Measurements from ENCODE around the gene MEGF6.

Gene MEGF6

DNA sequence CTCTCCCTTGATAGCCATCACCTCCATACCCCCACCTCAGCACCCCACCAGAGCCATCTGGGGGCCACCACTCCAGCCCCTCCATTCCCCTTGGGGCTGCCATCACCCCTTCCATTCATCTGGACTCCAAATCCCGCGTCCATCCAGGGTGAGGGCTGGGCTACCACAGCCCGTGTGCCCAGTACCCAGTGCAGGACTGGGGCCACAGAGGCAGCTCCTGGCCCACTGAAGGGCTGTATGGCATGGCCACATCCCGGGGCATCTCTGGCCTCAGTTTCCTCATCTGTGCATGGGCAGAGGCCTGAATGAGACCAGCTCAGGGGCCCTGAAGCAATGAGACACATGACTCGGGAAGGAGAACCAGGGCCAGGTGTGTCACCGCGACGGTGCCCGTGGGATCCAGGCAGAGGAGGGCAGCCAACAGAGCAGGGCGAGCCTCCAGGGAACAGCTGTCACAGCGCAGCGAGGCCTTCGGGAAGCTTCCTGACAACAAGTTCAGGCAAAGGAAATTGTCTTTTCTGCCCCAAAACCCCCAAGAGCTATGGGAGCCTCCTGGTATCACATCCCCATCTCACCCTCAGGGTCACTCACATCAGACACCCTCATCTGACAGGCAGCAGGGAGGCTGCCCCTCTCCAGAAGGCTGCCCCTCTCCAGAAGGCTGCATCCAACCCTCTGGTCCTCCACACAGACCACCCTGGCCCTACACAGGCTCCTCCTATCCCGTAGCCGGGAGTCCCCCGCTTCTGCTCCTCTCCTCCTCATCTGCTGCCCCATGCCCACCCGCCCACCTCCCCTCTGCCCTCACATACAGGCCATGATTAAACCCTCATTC lies 76.3 kb downstream of the MEGF6 start:
- no peak for DNase-seq

DNA sequence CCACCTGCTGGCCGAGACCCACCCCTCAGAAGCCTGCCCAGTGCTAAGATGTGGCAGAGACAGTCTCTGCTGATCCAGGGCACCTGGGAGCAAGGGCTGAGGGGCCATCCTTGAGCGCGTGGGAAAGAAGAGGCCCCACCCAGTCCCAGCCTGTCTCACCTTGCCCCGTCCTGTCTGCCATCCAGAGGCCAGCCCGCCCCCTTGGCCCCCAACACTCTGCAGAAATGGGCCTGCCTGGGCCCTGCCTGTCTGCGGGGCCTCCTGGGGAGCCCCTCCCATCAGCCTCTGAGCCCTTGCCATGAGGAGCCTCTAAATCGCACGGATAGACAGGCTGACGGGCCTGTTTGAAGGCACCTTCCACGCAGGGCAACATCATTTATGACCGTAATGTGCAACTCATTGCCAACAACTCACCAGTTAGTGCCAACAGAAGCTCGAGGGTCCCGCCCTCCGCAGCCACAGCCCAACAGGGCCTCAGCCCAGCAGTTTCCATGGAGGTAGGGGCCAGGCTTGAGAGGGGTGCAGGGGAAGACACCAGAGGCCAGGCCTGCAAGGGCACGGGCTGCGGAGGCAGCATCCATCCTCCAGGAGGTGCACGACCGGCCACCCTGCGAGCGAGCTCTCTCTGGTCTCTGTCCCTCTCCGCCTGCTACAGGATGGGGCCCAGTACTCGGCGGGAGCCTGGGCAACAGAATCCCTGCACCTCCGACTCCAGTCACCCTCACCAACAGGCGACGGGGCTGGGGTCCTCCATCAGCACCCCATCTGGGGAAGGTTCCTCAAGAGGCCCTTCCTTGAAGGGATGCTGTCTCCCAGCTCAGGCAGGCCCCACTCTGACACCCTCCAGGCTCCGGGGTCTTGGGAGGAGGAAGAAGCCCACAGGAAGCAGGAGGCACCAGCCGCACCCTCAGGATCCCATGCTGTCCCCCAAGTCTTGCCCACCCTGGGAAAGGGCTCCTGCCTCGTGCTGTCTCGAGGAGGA lies 78.0 kb downstream of the MEGF6 start:
- no peak for DNase-seq

DNA sequence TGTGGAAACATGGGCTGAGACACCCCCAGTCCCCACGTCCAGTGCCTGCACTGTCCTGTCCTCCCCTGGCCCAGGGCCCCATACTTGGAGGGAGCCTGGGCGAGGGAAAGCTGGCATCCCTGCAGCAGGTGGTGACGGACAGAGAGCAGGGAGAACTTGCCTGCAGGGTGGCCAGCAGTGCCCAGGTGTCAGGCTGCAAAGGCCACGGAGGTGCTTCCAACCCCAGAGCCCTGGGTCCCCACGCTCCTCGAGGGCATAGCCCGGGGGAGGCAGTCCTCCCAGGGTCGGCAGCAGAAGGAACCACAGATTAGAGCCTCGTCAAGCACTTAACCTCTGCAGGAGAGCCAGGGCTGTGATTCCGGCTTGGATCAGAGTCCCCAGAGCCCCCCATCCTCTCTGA lies 79.4 kb downstream of the MEGF6 start:
- no peak for DNase-seq

DNA sequence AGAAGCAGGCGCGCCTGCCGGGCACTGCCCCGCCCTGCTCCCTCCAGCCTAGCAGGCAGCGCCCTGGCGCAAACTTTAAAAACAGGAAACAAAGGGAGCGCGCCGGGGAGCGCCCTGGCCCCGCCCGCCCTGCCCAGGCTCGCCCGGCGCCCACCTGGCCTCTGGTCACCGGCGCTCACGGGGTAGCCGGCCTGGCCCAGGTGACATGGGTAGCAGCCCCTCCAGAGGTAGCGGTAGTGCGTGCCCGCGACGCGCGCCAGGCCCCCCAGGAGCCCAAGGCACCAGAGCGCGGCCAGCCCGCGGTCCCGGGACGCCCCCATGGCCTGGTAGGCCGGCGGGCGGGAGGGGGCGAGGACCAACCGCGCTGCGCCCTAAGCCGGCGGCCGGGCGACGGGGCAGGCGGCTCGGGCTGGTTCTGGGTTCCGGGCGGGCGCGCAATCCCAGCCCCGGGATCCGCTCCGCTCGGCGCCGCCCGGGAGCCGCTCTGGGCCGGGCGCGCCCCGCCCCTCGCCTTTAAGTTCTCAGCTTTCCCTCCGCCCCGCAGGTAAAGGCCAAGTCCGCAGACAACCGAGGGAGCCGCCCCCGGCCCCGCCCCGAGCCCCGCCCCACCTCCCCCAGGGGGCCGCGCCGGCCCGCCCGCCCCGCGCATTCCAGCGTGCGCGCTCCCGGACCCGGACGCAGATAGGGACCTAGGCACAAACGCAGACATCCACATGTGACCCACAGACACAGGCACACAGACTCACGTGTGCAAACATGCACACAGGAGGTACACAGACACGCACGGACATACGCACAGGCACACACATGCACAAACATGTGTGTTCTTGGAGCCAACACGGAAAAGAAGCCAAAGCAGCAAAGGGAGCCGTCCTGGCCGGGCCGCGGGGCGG lies 80.1 kb downstream of the MEGF6 start:
- DNase-seq, result peak; percentile 52

DNA sequence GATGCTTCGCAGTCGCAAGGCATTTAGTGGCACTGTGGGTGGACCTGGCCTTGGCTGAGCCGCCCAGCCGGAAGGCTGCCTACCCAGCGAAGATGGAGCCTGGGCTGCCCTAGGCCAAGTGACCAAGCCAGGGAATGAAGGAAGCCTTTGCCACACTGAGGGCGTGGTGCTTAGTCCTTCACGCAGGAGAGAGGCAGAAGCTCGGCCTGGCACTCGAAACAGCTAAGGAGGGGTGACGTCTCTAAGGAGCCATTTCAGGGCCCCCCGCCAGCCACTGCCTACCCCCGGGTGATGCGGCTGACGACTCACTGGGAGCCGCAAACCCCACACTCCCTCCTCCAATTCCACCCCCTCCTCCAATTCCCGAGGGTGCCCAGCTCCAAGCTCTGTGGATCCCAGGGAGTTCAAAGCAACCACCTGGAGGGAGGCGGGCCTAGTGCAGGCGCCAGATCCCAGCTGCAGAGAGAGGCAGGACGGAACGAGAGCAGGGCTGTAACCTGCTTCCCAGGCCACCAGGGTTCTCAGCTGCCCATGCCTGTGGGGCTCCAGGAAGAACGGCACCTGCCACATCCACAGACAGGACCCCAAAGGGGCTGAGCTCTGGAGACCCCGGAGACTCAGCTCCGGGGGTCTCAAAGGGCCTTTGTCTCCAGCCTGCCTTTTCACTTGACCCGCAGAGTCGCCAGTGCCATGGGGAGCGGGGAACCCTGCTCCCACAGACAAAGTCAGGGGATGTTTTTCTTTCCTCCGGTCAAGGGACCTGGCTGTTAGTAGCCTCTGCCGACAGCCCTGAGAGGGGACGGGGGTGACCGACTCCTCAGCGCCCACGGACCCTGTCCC lies 81.0 kb downstream of the MEGF6 start:
- no peak for DNase-seq

DNA sequence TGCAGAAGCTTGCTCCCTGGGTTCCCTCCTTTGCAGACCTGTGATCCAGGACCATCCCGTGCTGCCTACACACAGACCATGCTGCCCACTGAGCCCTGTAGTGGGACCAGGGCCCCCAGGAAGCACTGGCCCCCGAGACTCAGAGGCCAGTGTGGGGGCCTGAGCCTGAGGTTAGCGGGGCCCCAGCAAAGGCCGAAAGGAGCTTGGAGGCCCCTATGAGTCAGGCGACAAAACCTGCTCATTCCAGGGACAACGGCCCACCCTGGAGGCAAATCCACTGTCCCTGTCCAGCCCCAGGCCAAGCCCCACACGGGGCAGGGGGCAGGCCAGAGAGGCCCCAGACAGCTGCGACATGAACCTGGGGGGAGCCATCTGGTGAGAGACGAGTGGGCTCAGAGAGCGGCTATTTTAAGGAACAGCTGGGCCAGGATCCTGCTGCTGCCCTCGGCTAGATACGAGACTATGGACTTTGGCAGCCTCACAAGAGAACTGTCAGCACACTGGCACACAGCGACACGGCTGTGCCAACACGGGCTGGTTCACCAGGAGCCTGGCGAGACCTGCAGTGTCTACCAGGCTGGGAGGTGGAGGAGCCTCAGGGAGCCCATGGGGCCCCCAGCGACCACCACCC lies 82.1 kb downstream of the MEGF6 start:
- DNase-seq, result no peak

DNA sequence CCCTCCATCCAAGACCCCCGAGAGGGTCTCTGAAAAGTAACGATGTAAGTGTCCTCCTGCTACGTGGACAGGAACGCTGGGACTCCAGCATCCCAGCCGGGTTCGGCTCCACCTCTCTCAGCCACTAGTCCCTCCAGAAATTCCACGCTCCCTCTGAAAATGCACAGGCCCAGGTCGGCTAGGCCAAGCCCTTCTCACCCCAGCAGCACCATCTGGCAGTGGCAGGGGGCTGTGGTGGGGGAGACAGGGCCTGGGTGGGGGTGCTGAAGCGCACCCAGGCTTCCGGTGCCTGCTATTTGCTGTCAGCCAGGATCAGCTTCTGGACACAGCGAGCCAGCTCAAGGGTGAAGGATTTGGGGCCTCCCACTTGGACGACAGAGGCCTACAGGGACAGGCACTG lies 83.5 kb downstream of the MEGF6 start:
- no peak for DNase-seq

DNA sequence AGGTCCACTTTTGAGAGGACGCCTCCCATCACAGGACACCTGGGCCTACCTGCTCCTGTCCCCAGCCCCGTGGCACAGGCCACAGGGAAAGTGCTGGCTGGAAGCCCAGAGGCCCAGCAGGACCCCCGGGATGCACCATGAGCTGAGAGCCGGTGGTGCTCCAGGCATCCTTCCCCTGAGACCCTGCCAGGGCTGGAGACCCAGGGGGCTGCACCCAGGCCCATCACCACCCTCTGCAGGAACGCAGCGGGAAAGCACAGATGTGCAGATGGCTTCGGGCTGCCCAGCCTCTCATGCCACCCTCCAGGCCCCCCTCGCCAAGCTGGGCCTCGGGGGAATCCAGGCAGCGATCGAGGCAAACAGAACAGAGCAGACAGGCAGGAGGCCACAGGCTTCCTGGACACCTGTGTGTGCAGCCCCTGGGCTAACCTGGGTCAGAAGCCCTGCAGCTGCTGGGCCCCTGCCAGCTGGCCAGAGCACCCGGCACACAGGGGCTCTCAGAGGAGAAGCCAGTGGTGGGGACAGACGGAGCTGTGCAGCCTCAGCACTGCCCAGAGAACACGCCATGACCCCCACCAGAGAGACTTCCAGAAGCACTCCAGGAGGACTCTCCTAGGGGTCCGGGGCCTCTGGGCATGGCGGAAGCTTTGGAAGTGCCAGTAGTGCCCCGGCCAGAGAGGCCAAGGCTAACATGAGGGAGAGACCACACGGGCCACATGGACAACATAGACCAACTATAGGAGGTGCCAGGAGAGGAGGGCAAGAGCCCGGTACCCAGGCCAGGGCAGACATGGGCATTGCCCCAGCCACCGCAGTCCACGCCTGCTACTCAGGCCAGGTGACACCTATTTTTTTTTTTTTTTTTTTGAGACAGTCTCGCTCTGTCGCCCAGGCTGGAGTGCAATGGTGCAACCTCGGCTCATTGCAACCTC lies 85.5 kb downstream of the MEGF6 start:
- DNase-seq, result no peak

DNA sequence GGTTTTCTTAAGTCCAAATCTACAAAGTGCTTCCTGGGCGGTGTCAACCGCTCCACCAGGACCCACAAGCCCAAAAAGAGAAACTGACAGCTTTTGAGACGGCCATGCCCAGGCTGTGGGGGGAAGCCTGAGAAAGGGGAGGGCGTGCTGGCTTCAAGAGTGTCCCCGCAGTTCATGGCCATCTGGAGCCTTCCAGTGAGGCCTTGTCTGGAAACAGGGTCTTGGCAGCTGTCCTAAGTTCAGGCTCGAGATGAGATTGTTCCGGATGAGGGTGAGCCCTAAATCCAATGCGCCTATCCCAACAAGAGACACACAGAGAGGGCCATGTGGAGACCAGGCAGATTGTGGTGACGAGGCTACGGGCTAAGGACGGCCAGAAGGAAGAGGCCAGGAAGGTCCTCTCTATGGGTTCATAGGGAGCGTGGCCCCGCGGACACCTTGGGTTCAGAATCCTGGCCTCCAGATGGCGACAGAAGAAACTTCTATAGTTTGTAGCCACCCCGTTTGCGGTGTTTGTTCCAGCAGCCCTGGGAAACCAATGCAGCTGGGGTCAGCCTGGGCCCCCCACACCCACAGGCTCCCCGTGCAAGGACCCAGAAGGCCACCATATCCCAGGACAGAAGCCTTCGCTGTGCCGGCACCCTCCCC lies 86.6 kb downstream of the MEGF6 start:
- no peak for DNase-seq

DNA sequence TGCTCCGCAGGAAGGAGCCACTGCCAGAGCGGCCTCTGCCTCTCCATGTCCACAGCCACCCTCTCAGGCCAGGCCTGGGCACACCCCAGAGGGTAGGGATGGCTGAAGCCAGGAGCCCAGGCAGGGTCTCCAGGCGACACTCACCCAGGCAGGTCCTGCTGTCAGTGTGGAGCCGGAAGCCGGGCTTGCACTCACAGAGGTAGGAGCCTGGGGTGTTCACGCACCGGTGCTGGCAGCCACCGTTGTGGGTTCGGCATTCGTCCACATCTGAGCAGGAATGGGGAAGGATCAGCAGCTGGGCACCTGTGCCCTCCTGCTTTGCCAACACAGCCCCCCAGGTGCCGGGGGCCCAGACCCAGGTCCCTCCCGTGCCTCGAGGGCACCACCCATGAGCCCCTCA lies 87.3 kb downstream of the MEGF6 start:
- DNase-seq, result no peak

DNA sequence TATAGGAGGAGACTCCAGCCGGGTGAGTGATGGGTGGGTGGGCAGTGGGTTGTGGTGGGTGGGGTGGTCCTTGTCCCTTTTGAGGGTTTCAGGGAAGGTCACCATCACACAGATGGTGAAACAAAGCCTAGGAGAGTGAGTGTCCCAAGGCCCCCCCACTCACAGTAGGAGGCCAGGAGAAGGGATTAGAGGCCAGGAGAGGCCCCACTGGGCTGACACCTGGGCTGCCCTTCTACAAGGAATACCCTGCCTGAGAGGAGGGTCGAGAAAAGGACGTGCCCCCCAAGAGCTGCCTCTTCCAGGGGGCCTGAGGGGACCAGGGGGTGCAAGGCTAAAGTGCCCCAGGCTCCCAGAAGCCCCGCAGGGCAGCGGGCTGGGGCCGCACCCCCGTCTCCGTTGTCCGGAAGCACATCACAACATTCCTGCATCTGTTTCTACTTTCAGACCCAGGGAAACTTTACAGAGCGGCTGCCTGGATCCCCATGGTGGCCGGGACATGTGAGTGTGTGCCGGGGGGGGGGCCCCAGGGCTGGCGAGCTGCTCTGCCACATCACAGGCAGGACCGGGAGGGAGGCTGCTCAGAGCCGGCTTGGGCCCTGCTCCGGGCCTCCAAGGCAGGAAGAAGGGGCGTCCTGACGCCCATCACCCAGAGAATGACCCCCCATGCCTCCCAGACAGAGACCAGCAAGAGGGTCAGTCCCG lies 88.6 kb downstream of the MEGF6 start:
- no peak for DNase-seq

DNA sequence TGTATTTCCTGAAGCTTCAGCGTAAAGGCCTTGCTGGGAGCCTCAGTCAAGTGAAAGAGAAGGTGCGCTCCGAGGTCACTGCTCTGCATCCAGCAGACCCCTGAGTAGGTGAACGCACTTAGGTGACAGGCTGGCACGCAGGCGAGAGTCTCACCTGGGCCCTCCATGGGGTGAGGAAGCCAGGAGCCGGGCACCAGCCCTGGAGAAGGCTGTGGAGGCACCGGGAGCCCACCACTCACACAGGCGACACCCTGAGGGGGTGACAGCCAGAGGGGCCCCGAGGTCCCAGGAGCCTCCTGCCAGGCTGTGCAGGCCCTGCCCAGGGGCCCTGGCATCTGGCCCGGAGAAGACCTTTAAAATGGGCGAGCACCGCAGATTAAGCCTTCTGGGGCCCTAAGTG lies 89.2 kb downstream of the MEGF6 start:
- DNase-seq, result no peak

DNA sequence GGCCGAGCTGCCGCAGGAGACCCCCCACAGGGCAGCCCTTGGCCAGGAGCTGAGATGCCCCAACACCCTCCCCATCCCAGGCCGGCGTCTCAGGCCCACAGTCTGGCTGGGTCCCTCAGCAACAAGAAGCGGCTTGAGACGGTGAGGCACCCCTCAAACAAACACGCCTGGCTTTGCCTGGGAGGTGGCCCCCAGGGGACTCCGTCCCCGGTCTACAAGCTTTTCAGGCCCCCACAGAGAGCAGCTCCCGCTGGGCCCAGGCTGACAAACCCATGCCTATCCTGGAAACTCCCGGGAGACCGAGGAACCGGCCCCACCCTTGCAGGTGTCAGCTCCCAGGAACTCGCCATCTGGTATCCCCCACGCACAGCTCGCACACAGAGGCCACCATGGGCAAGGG lies 89.9 kb downstream of the MEGF6 start:
- no peak for DNase-seq

DNA sequence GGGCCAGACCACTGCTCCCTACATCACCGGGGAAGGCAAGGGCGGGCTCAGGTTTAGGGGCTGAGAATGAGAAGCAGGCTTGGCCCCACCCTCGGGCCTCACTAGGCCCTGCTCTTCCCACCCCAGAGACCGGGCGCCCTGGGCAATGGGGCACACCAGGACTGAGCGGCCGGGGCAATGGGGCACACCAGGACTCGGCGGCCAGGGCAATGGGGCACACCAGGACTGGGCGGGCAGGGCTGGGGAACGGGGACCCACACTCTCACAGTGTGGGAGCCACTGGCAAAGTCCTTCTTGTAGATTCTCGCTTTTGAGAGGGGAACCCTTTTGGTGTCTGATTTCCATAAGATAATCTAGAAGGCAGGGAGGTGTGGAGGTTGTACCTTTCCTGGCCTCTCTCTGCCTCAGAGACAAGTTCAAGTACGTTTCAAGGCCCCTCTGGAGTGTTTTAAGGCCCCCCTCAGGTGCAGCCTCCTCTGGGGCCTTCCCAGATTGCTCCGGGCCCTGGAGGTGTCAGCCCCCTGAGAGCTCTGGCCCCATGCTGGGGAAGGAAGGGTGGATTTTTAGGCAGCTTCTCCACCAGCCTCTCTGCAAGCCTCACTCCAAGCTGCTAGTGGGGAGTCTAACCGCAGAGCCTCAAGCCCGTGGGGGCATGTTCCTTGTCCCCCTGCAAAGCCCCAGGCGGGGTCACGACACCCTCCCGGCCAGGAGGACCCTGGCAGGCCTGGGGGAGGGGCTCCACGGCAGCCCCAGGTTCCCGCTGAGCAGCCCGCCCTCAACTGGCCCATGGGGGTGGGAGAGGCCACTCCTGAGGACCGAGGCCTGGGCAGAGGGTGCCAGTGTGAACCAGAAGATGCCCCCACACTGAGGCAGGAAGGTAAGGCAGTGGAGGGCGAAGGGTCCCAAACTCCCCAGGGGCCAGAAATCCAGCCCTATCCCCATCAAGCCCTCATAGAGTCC lies 90.6 kb downstream of the MEGF6 start:
- no peak for DNase-seq

DNA sequence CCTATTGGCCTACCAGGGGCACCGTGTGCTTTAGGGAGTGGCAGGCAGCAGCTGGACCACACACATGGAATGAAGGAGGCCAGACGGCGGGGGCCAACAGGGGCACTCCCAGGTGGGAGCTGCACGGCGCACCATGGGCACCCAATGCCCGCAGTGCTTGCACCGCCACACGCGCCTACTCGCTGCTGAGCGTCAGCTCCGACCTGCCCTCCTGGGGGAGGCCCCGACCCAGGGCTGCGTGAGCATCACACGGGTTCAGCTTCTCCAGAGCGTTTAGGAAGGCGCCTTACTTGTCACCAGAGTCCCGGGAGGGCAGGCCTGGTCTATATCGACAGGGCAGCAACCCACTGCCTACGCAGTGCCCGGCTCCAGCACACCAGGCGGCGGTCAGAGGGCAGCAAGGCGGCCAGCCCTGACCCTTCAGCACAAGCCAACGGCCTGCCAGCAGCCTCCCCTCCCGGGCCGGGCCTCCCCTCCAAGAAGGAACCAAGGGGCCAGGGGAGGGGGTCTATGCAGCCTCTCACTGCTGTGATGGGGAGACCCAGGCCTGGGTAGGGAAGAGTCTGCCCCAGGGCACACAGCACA lies 91.9 kb downstream of the MEGF6 start:
- no peak for DNase-seq

DNA sequence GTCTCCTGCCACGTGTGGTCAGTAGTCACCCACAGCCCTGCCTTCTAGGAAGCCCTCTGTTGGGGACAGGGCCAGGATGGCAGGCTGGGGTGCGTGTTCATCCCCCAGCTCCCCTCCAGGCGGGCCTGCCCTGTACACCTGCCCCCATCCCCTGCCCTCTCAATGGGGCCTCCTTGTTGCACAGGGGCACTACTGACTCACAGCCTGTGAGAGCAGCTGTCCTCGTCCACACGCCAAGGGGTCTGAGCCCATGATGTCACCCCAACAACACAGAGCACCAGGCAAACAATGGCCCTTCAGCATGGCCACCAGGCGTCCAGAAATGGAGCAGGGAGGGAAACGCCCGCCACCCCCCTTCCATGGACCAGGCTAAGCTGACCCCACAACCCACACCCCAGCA lies 92.6 kb downstream of the MEGF6 start:
- DNase-seq, result no peak

DNA sequence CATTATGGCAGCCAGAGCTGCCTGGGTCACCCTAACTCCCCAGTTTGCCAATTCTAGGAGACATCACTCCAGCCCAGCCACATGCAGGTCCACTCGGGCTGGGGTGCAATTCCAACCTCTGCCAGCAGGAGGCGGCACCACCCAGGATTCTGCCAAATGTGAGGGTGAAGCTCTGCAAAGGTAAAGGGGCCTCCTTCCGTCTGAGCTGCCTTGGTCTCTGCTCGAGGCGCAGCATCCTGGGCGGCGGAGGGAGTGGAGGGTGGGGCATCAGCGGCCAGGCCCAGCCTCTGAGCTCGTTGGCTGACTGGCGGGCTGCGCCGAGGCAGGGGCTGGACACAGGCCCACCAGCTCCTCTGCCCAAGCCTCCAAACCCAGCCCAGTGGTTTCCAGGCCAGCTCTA lies 93.1 kb downstream of the MEGF6 start:
- no peak for DNase-seq

Data from activated CD4-positive, alpha-beta T cell treated with anti-CD3 and anti-CD28 coated beads, Interleukin-2, amount 50 U/mL, for 16 hours (primary cell).